ENCODE measurements around the gene VPS13D.

VPS13D gene

DNA sequence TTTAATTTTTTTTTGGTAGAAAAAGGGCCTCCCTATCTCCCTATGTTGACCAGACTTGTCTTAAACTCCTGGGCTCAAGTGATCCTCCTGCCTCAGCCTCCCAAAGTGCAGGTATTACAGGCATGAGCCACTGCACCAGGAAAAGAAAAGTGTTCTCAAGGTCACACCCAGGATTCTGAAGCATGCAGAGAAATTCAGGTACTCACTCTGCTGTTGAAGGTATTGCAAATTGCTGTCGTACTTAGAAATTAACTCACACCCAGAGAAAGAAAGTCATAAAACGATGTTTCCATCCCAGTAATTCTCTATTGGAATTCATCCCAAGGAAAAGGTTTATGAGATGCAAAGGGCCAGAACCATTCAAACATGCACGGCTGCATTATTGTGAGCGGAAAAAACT, 314.5 kb downstream of the VPS13D start:
- DNase-seq: no peak

DNA sequence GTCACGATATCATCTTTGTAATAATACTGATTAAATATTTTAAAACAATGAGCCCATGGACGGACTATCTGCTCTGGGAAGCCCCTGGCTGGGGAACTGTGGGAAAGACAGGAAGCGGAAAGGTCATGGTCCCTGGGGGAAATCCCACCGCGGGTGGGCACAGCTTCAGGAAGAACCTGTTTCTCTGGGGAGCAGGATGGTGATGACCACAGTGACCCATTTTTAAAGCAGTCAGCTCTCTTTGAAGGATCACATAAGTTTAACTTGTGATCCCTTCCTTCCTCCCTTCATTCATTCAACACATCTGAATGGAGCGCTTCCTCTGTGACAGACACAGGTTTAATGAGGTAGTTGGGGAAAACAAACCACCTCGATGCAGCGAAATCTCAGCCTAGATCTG, 315.2 kb downstream of the VPS13D start:
- DNase-seq: no peak

DNA sequence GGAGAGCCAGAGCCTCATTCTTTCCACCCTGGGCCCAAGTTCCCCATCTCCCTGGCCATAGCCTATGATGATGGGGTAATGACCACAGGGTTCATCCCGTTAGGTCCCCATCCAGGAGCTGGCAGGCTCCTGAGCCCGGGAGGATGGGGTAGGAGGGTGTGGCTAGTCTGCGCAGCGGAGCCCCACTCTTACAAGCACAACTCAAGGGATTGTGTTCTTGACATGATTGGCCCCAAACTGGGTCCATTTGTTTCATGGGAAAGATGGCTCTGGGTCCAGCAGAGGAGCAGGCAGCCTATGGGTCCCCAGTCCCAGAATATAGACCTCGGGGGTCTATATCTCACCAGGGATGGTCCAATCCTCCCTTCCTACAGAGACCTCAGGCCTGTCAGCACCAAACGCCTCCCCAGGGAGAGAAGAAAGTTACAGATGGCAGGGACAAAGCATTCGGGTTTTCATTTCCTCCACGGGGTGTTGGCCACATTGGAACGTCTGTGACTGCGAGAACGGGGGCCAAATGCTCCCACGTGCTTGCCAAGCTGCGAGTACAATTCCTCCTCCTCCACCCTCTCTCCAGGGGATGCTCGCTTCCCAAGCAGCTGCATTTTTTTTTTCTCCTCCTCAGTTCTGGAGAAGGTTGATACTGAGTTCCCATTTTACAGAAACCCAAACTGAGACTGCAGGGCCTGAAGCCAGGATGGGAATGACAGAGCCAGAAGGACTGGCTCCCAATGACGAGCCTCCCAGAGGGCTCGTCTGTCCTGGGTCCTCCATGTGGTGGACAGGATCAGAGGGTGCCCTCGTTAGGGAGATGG, 317.1 kb downstream of the VPS13D start:
- no peak for DNase-seq

DNA sequence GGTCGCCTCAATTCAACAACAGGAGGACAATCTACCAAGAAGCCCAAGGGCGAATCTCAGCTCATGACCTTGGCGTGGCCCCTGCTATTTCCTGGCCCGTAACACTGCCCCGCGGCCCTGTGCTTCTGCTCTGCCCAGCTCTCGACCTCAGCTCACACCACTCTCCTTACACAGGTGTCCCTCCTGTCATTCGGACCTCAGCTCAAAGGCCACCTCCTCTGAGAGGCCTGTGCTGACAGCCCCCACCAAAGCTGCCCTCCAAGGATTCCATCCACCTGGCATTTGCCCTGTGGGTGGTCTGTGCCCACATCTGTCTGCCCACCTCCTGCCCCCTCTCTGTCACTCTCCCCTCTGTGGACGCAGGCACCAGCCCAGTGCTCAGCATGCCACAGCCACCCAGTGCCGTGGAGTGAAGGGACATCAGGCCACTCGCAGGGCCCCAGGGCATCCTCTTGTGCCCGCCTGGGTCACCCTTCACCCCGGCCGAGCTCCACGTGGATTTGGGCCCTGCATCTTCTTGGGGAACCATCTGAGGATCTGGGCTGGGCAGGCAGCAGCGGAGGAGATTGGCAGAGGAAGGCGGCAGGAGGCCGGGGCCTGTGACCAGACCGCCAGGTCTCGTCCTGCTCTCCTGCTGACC, 317.9 kb downstream of the VPS13D start:
- no peak for DNase-seq

DNA sequence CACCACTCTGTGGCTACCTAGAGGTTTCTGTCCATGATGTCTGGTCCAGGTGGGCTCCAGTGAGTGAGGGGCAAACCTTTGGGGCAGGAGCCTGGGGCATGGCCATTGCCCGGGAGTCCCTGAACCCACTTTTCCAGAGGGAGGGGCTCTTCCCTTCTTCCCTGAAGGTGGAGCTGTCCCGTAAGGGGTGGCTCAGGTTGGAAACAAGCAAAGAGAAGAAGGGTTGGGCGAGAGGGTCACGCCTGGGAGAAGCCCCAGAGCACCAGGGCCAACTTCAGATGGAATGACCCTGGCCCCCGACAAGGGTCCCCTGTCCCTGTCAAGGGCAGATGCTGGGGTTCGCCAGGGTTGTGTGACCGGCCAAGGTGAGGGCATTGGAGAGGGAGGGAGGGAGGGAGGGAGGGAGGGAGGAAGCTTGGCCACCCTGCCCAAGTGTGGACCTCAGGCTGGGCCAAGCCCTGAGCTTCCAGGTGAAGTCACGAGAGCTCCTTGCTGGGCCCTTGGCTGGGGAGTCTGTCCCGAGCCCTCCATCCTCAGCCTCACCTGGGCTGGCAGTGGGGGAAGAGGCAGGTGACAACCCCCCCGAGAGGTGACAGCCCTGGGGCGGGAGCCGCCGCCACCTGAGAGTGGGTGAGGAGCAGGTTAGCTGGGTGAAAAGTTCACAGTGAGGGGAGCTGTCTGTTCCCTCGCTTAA, 318.6 kb downstream of the VPS13D start:
- DNase-seq: no peak

DNA sequence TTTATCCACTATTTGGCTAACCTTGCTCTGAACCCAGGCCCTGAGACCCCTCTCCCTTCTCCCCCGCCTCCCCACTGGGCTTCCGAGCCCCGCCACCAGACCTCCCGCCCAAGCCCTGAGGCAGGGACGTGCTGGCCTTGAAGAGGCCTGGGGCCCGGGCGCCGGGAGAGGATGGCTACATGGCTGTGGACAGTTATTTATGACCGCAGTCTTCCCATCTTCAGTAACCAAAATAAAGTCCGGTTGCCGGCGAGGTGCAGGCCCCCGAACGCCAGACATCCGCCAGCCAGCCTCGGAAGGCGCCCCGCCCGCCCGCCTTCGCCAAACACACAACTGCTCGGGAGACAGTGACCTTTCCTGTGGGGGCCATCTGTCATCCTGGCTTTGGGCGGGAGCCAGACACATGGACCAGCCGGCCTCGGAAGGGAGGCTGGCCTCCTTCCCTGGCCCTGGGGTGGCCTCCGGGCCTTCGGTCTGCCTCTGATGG, 319.2 kb downstream of the VPS13D start:
- no peak for DNase-seq

DNA sequence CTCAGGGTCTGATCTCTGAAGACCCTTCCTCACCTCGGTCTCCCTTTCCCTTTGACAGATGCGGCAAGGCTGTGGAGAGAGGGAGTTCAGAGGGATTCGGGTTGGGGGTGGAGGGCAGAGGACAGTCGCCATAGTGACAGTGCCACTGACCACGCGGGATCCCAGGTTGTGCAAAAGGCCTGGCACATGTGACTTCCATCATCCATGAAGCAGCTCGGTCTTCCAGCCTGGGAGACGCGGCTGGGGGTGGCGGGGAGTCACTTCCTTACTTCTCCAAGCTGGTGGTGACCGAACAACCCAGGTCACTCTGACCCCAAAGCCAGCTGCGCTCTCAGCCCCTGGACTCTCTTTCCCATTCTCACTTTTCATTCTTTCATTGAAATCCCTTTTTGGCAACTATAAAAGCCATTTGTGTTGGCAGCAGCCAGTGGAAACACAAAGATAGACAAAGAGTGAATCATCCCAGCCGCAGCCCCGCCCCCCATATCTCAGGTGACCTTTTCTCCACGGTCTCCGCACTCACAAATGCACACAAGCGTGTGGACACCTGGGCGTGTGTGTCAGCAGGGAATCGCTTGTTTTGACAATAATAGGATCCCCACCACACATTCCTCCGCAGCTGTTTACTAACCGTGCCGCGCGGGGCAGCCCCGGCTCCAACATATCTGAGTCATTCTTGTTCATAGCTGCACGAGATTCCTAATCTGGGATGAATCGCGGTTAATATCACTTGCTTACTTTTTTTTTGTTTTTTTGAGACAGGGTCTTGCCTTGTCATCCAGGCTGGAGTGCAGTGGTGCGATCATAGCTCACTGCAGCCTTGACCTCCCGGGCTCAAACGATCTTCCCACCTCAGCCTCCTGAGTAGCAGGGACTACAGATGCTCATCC, 319.9 kb downstream of the VPS13D start:
- no peak for DNase-seq

DNA sequence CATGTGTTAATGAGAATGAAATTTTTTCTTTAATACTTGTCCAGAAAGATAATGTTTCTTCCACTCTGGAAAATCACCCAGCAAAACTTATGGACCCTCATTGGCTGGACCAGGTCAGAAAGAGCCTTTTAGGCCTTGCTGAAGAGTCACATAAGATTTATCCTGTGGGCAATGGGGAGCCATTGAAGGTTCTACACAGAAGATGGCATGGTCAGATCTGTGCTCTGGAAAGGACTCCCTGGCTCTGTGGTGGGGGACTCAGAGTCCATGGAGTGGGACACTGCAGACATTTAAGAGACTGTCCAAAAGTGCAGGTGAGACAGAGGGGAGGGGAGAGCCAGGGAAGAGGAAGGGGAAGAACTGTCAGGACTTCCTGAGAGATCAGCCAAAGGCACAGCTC, 321.8 kb downstream of the VPS13D start:
- DNase-seq: no peak

DNA sequence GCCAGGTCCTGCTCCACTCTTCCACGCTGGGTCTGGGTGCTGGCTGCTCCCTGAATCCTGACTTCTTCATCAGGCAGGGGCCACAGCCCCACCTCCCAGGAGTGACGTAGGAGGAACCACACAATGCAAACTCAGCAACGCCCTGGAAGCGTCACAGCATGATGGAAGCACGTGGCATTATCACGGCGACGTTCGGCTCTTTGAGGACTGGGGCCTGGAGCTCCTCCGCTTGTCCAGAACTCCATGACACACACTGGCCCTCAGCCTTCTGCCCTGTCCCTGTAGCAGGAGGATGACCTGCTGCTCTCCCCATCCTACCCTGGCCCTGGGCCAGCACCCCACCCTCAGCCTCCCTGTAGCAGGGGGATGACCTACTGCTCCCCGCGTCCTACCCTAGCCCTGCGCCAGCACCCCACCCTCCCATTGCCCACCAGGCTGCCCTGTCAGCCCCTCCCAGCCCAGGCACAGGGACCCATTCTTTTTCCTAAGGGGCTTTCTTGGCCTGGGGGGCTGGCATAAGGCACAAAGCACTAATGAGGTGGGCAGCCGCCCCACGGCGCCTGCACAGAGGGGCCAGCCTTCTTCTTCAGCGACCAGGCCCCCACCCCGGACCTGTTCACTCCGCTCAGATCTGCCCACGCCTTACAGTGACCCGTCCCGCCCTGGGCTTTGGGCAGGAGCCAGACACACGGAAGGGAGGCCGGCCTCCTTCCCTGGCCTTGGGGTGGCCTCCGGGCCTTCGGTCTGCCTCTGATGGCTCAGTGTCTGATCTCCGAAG, 322.5 kb downstream of the VPS13D start:
- DNase-seq: no peak

DNA sequence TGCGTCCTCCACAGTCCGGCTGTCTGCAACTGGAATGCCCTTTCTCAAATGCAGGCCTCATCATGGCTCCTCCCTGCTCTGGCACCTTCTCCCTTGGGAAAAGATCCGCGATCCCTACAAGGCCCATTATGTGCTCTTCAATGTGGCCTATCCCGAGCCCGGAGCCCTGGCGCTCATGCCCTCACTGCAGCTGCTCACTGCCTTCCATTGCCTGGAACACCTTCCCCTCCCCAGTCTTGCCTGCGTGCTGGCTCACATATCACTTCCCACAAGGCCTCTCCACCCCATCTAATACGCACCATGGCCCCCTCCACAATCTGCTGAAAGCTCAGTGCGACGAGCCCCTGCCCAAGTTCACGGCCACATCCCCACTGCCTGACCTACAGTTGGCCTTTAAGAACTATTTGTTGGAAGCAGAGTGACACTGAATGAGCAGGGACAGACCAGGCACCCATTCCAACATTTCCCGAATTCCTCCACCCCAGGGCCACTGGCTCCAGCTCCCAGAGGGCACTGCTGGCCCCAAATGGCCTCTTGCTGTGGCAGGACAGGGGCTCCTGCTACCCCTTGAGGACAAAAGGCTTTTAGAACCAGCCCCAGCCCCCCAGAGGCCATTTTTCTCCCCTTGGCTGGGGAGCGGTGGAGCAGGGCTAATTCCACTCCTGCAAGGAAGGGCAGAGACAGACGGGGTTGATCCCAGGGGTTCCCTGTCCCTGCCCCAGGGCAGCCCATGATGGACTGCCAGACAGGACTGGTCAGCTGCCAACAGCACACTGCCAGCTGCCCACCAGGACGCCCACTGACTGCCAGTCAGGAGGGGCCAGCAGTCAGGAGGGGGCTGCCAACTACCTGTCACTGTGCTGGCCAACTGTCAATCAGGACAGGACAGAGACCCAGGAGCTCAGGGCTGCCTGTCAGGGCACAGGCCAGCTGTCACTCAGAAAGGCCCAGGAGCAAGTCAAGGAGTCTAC, 323.4 kb downstream of the VPS13D start:
- DNase-seq: no peak

DNA sequence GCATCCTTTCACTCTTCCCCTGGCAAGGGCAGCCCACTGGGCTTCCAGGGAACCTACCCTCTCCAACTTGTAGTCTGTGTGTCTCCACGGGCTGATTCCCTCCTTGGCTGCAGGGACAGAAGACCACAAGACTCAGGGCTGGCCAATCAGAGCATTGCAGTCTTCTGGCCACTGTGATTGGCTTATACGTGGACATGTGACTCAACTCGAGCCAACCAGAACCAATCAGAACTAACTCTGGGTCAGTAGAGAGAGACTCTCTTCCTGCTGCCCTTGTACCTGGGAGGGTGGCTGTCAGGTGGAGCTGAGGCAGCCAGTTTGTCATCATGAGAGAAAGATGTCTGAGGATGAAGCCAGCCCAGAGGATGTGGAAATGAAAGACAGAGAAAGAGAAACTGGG, 324.1 kb downstream of the VPS13D start:
- DNase-seq: no peak

DNA sequence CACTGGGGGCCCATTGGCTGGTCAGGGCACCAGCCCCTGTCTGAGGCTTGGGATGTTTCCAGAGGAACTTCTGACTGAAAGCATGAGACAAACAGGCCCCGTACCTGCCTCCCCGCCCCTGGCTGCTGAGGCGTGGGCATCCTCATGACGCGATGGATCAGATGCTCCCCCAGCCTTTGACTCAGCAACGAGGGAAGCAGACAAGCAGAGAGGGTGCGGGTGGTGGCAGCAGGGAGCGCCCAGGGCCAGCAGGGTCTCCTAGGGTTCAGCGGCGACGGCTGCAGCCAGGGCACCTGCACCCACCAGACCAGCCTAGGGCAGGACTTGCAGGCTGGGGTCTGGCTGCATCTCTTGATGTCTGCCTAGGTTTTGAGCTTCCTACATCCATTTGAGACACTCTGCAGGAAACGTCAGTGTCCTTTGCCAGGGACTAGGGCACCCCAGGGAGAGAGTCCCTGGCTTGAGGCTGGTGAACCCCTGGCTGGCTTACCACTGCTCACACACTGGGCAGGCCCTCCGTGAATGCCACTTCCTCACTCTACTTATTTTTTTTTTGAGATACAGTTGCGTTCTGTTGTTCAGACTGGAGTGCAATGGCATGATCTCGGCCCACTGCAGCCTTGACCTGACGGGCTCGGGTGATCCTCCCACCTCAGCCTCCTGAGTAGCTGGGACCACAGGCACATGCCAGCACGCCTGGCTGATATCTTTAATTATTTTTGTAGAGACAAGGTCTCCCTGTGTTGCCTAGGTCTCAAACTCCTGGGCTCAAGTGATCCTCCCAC, 324.9 kb downstream of the VPS13D start:
- DNase-seq: no peak

DNA sequence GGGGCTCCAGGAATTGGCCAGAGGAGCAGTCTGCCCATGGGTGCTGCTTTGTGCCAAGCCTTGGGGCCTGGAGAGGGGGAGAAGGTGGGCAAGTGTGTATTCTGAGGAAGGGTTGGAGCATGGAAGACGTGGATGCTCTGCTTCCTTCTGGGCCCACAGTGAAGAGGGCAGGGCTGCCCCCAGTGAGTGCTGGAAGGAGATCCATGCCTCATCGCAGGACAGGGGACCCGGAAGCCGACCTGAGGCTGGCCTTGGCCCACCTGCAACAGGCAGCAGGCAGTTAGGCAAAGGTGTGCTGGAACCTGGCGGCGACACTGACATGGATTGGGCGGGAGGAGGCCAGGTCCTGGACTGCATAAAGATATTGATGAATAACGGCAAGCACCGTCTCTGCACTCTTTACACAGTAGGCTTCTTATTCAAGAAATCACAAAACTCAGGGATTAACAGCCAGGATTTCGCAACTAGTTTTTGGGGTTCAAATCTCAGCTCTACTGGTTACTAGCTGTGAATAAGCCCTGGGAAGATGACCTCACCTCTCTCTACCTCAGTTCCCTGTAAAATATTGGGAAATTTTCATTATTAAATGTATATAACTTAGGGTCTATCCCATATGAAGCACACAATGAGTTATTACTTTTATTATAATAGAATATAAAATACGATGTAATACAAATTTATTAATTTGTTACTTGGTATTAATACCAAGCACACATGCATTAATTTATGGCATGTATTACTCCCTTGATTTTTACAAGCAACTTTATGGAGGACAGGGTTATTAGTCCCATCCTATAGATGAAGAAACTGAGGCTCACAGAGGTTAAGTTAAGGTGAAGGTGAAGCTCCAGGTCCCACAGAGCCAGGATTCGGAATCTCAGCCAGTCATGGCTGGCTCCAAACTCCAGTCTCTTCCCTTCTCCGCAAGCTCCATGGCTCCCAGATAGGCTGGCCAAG, 325.9 kb downstream of the VPS13D start:
- DNase-seq: no peak

DNA sequence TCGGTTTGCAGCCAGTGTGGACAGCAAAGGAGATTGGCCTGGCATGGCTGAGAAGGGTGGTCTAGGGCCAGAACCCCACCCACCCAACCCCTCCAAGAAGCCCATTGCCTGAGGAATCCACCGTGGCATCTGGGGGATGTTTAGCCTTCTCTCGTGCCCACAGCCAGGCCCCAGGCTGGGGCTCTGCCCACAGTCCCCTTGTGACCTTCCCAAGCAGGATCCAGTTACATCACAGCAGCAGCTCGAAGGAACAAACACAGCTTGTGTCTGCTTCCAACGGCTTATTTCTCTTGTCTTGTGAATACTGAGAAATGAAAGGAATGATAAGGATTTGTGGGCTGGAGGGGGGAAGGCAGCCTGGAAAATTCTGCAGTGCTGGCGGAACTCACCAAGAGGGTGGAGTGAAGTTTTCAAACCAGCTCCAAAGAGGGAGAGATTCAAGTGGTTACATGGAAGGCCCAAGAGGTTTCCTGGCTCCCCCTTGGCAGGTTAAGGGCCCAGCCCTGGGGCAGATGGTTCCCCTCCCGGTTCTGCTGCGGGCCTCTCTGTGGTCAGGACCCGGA, 326.6 kb downstream of the VPS13D start:
- no peak for DNase-seq

DNA sequence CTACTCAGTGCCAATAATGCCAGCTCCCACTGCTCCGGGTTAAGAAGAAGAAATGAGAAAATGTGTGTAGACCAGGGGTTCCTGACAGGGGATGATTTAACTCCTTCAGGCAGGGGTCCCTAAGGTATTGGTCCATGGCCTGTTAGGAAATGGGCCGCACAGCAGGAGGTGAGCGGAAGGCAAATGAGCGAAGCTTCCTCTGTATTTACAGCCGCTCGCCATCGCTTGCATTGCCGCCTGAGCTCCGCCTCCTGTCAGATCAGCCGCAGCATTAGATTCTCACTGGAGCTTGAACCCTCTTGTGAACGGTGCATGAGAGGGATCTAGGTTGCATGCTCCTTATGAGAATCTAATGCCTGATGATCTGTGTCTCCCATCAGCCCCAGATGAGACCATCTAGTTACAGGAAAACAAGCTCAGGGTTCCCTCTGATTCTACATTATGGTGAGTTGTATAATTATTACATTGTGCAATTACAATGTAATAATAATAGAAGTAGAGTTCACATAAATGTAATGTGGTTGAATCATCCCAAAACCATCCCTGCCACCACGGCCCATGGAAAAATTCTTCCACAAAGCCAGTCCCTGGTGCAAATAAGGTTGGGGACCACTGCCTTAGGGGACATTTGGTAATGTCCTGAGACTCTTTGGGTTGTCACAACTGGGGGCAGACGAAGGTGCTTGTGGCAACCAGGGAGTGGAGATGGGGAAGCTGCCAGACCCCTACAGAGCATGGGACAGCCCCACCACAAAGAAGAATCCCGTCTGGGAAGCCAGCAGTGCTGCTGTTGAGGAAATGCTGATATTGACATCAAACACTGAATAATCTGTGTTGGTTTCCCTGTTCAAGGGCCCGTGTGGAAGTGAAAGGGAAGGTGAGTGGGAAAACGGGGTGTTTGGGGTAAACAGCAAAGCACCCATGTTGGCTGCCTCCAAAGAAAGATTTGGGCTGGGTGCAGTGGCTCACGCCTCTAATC, 327.4 kb downstream of the VPS13D start:
- no peak for DNase-seq

DNA sequence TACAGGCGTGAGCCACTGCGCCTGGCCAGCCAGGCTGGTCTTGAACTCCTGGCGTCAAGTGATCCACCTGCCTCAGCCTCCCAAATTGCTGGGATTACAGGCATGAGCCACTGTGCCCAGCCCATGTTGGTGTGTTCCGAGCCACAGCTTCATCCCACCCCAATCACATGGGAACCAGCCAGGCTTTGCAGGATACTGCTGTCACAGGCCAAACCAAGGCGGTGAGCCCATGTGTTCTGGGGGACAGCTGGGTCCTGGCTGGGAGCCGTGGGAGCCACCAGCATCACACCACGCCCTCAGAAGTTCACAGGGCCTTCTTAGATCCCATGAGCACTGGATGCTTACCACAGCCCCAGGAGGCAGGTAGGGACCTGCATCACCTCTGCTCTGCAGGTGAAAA, 331.3 kb downstream of the VPS13D start:
- DNase-seq: no peak

Data from CD4-positive, alpha-beta T cell treated with Interleukin-17A for 1 hour (primary cell).